HS-27A (cell line): ENCODE measurements around the gene NSUN5.
"Not testable (repeated sequence)": the region's sequence is repeated elsewhere in the genome, so short reads cannot be mapped to it uniquely, and the experiment has no call there.

Source experiments
- DNase-seq: peaks from one replicate; pipeline ENCODE4 v3.0.0-alpha.2; 2012; ENCODE audit warnings: low read depth, missing footprints

Gene NSUN5

GRCh38 chr7:73308665-73309214 is at the start of gene NSUN5:
Gene NSUN5 (minus strand): TSS chr7:73308826. CDS start chr7:73308790, 36 bp downstream.
- peak; percentile 9 for DNase-seq

- no peak for DNase-seq
Observed at GRCh38 chr7:73356159-73356558, 47.5 kb upstream of the NSUN5 start.

GRCh38 chr7:73354821-73355220 is 46.2 kb upstream of the NSUN5 start:
- DNase-seq, result no peak

- no peak for DNase-seq
Observed at GRCh38 chr7:73354196-73354595, 45.6 kb upstream of the NSUN5 start.

GRCh38 chr7:73353243-73353642 is 44.6 kb upstream of the NSUN5 start:
- no peak for DNase-seq

- DNase-seq, result no peak
Observed at GRCh38 chr7:73352784-73353183, 44.2 kb upstream of the NSUN5 start.

- no peak for DNase-seq
Observed at GRCh38 chr7:73351447-73352167, 43.0 kb upstream of the NSUN5 start.

GRCh38 chr7:73350306-73351068 is 41.9 kb upstream of the NSUN5 start:
- DNase-seq, result no peak

- no peak for DNase-seq
Observed at GRCh38 chr7:73349763-73350162, 41.1 kb upstream of the NSUN5 start.

- DNase-seq, result no peak
Observed at GRCh38 chr7:73345951-73346350, 37.3 kb upstream of the NSUN5 start.

- DNase-seq, result no peak
Observed at GRCh38 chr7:73345538-73345937, 36.9 kb upstream of the NSUN5 start.

- no peak for DNase-seq
Observed at GRCh38 chr7:73343671-73344380, 35.2 kb upstream of the NSUN5 start.

- no peak for DNase-seq
Observed at GRCh38 chr7:73342645-73343044, 34.0 kb upstream of the NSUN5 start.

- DNase-seq, result peak; percentile 34
Observed at GRCh38 chr7:73341877-73342276, 33.3 kb upstream of the NSUN5 start.

GRCh38 chr7:73340514-73340913 is 31.9 kb upstream of the NSUN5 start:
- no peak for DNase-seq

GRCh38 chr7:73338321-73338720 is 29.7 kb upstream of the NSUN5 start:
- DNase-seq, result no peak

GRCh38 chr7:73332447-73332846 is 23.8 kb upstream of the NSUN5 start:
- DNase-seq, result no peak

- no peak for DNase-seq
Observed at GRCh38 chr7:73330772-73331171, 22.1 kb upstream of the NSUN5 start.

- no peak for DNase-seq
Observed at GRCh38 chr7:73329861-73330581, 21.4 kb upstream of the NSUN5 start.

- no peak for DNase-seq
Observed at GRCh38 chr7:73328696-73329095, 20.1 kb upstream of the NSUN5 start.

- not testable (repeated sequence) for DNase-seq
Observed at GRCh38 chr7:73327922-73328321, 19.3 kb upstream of the NSUN5 start, which contains the start of the genes FKBP6 and TRIM50. Gene FKBP6 (plus strand): TSS chr7:73328161. CDS start chr7:73328429, 268 bp downstream. Gene TRIM50 (minus strand): TSS chr7:73328082. CDS start chr7:73324787, 3,295 bp downstream.

GRCh38 chr7:73327449-73327848 is 18.8 kb upstream of the NSUN5 start:
- not testable (repeated sequence) for DNase-seq
